ENCODE results near the gene LENG9.

LENG9 gene

GRCh38 chr19:54458648-54459281, 4.8 kb downstream of the LENG9 start:
- Histone ChIP-seq H3K9me3 (no peaks in the 10 kb centered on the region), H3K27me3 (peaks cover 11% of the 10 kb centered on the region), H3K4me1 (ENCODE audit: control insufficient read depth in 1 of 2, insufficient read depth in 1 of 2, low read depth in 1 of 2, low read length in 1 of 2) (peaks cover 17 to 20% of the 10 kb centered on the region in 2 experiments), H3K27ac (no peak overlapping the region), H3K4me3 (ENCODE audit: low read depth in 1 of 2, low read length in 1 of 2) (no peak overlapping the region), H3K36me3 (peaks cover 88% of the 10 kb centered on the region)
- TF ChIP-seq, protein P1, sequence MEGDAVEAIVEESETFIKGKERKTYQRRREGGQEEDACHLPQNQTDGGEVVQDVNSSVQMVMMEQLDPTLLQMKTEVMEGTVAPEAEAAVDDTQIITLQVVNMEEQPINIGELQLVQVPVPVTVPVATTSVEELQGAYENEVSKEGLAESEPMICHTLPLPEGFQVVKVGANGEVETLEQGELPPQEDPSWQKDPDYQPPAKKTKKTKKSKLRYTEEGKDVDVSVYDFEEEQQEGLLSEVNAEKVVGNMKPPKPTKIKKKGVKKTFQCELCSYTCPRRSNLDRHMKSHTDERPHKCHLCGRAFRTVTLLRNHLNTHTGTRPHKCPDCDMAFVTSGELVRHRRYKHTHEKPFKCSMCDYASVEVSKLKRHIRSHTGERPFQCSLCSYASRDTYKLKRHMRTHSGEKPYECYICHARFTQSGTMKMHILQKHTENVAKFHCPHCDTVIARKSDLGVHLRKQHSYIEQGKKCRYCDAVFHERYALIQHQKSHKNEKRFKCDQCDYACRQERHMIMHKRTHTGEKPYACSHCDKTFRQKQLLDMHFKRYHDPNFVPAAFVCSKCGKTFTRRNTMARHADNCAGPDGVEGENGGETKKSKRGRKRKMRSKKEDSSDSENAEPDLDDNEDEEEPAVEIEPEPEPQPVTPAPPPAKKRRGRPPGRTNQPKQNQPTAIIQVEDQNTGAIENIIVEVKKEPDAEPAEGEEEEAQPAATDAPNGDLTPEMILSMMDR (IDR thresholded peaks at IDR 0.05), result no peak

GRCh38 chr19:54457773-54458647, 5.6 kb downstream of the LENG9 start:
- peaks cover 96% of the 10 kb centered on the region for H3K36me3 ChIP-seq
- H3K4me3 ChIP-seq (ENCODE audit: low read depth in 1 of 2, low read length in 1 of 2), result no peak overlapping the region
- peaks cover 3% of the 10 kb centered on the region for H3K27me3 ChIP-seq
- H3K27ac ChIP-seq, result no peak overlapping the region
- TF ChIP-seq, protein P1 (IDR thresholded peaks at IDR 0.05), result no peak
- peaks cover 10 to 12% of the 10 kb centered on the region in 2 experiments for H3K4me1 ChIP-seq (ENCODE audit: control insufficient read depth in 1 of 2, insufficient read depth in 1 of 2, low read depth in 1 of 2, low read length in 1 of 2)
- no peaks in the 10 kb centered on the region for H3K9me3 ChIP-seq

GRCh38 chr19:54456423-54457373, 6.9 kb downstream of the LENG9 start:
- Histone ChIP-seq H3K27ac (no peak overlapping the region), H3K4me1 (ENCODE audit: control insufficient read depth in 1 of 2, insufficient read depth in 1 of 2, low read depth in 1 of 2, low read length in 1 of 2) (no peaks in the 10 kb centered on the region), H3K4me3 (ENCODE audit: low read depth in 1 of 2, low read length in 1 of 2) (no peak overlapping the region), H3K9me3 (no peaks in the 10 kb centered on the region), H3K27me3 (no peaks in the 10 kb centered on the region), H3K36me3 (peaks cover 100% of the 10 kb centered on the region)
- TF ChIP-seq, protein P1 (IDR thresholded peaks at IDR 0.05), result no peak

DNA sequence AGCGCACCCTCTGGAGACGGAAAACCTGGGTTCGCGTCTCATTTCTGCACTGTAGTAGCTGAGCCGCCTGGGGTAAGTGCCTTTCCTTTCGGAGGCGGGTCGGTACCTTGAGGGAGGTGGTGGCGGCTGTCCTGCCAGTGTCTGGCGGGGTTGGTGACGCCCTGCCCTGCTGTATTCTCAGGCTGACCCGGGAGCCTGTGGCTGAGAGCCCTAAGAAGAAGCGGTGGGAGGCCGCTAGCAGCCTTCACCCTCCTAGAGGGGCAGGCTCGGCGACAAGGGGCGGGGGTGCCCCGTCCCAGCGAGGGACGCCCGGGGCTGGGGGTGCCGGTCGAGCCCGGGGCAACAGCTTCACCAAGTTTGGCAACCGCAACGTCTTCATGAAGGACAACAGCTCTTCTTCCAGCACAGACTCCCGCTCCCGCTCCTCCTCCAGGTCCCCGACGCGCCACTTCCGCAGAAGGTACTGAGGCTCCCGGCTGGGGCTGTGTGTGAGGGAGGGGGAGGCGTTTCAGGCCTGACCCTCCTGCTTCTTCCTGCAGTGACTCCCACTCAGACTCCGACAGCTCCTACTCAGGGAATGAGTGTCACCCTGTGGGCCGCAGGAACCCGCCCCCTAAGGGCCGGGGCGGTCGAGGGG, 7.7 kb downstream of the LENG9 start:
- Histone ChIP-seq H3K4me1 (ENCODE audit: control insufficient read depth in 1 of 2, insufficient read depth in 1 of 2, low read depth in 1 of 2, low read length in 1 of 2) (peaks cover 5 to 8% of the 10 kb centered on the region in 2 experiments), H3K27me3 (no peaks in the 10 kb centered on the region), H3K9me3 (no peaks in the 10 kb centered on the region)

More for the DNA sequence above, 7.7 kb downstream of the LENG9 start:
- no peak overlapping the region for H3K27ac ChIP-seq
- peaks cover 100% of the 10 kb centered on the region for H3K36me3 ChIP-seq
- TF ChIP-seq, protein P1 (IDR thresholded peaks at IDR 0.05), result no peak
- H3K4me3 ChIP-seq (ENCODE audit: low read depth in 1 of 2, low read length in 1 of 2), result no peak overlapping the region

Measured in neutrophil (primary cell).